HepG2 (cell line): Measurements from ENCODE around the gene SLC6A4. TPM values are rescaled to one million over a fixed set of nuclear protein-coding genes. Genes with fewer than 3 reads are reported as not detected.

Source experiments
- ARID3A ChIP-seq: IDR thresholded peaks from 2 replicates; pipeline ENCODE4 v1.6.1; 2012; ENCODE audit warnings: low read depth, low read length, improper control_type of control experiment
- BCL3 ChIP-seq: sonication (generic); formaldehyde crosslinking; IDR thresholded peaks from 2 replicates; pipeline ENCODE4 v1.5.1; 2020; ENCODE audit warnings: mild to moderate bottlenecking, missing genetic modification reagents, moderate library complexity
- HNF1A ChIP-seq, 2 experiments: sonication (generic) in 1 of 2; formaldehyde crosslinking in 1 of 2; IDR thresholded peaks; 2 replicates each; pipeline versions ENCODE4 v1.4.0 to v1.6.1; 2016 to 2020; ENCODE audit warnings: borderline replicate concordance in 1 of 2, low read depth in 1 of 2, mild to moderate bottlenecking in 1 of 2, missing genetic modification reagents in 1 of 2
- HOXA5 ChIP-seq: sonication (generic); formaldehyde crosslinking; IDR thresholded peaks from 2 replicates; pipeline ENCODE4 v1.4.0; 2020; ENCODE audit warnings: missing genetic modification reagents
- SOX5 ChIP-seq: IDR thresholded peaks from 2 replicates; pipeline ENCODE4 v1.6.1; 2016; ENCODE audit warnings: borderline replicate concordance
- ZBTB34 ChIP-seq: sonication (generic); formaldehyde crosslinking; IDR thresholded peaks from 2 replicates; pipeline ENCODE4 v1.8.0; 2022; ENCODE audit warnings: mild to moderate bottlenecking, missing genetic modification reagents
- polyA plus RNA-seq, 8 experiments: library from polyadenylated mRNA; depleted of rRNA in 3 of 8; stranded (reverse) in 7 of 8; unstranded in 1 of 8; fragments of >200 nt; fragmentation: Illumina TruSeq in 4 of 8; extraction: Trizol in 4 of 8; gene quantifications; 2 replicates each; pipeline versions ENCODE4 v1.2.1 to v1.2.3, GENCODE V29; 2011 to 2016; ENCODE audit warnings: low read depth in 4 of 8, missing spikeins in 1 of 8, mixed read lengths in 1 of 8; ENCODE audit not compliant: insufficient read depth in 1 of 8
- total RNA-seq, 5 experiments: library from RNA; depleted of rRNA; stranded (reverse); fragments of >200 nt; fragmentation: Illumina TruSeq; extraction: Trizol; gene quantifications; 2 replicates each; pipeline ENCODE4 v1.2.3, GENCODE V29; 2016; ENCODE audit warnings: low read depth in 1 of 5

SLC6A4 gene
- total and polyA plus RNA-seq, 2 of the 13 experiments (the other 11 are each of a cell fraction or from before 2014, with no cell fraction given) = 7.6 to 20.3 TPM

GRCh38 chr17:30236766-30237165, 1.3 kb upstream of the SLC6A4 start (continued):
- no peak for TF ChIP-seq HNF1A (IDR thresholded peaks at IDR 0.05; ENCODE audit: low read depth)
- no peak for TF ChIP-seq HNF1A (CRISPR knock-in tag; IDR thresholded peaks at IDR 0.05; ENCODE audit: borderline replicate concordance)
- TF ChIP-seq ARID3A = no peak
- TF ChIP-seq BCL3 (CRISPR knock-in tag) = no peak
- TF ChIP-seq ZBTB34 = no peak
- no peak for TF ChIP-seq HOXA5
- no peak for TF ChIP-seq SOX5 (CRISPR knock-in tag)
